Measurements from ENCODE around the gene PPT2. TPM values are rescaled to one million over a fixed set of nuclear protein-coding genes. Genes with fewer than 3 reads are reported as not detected.

PPT2 gene
- total and polyA plus RNA-seq, 2 of the 8 experiments (the other 6 are each of a cell fraction or from before 2014, with no cell fraction given): 24.1 to 39.5 TPM

GRCh38 chr6:32181148-32181702 is 27.3 kb downstream of the PPT2 start:
- H2BK20ac ChIP-seq (ENCODE audit: low read length): no peak overlapping the region
- WGBS, 2 experiments (ENCODE audit: extremely low coverage in 1 of 2, insufficient coverage in 1 of 2, insufficient read length in 1 of 2, insufficient replicate concordance in 2 of 2, low coverage in 1 of 2, low lambda C conversion rate in 2 of 2, missing lambda C conversion rate in 1 of 2): 79% methylated on average over 14 of the region's 15 CpGs; no CpG with 5 or more reads in 1 of the 2 experiments
- H3K14ac ChIP-seq (ENCODE audit: insufficient read length): no peak overlapping the region
- no peak overlapping the region for H3K4me2 ChIP-seq (ENCODE audit: insufficient read depth in 1 of 2, low read depth in 2 of 2, low read length in 2 of 2)
- peaks cover 21% of the 10 kb centered on the region for H3K23me2 ChIP-seq (ENCODE audit: low read depth, low read length)
- ChIA-PET POLR2A (ENCODE audit: partially characterized antibody) (interaction anchor here (7.9 kb wide), 1 partner anchor 12 kb away, joined by 194 read pairs; the partner anchor contains the start of genes GPSM3 and PBX2), CTCF (ENCODE audit: partially characterized antibody) (interaction anchor here (1.1 to 1.9 kb wide), 3 partner anchors 12 to 64 kb away, joined by 3 to 8 read pairs (median 3); no protein-coding TSS in a partner anchor)
- no peak overlapping the region for H3K4ac ChIP-seq (replicated peaks; ENCODE audit: insufficient read length, low read depth, low read length)
- no peak overlapping the region for H3K56ac ChIP-seq (replicated peaks; ENCODE audit: insufficient read length, low read depth, low read length)
- FAIRE-seq (no peak), DNase-seq (ENCODE audit: low read depth in 1 of 2, low spot score in 2 of 2) (no peak)
- H3K79me1 ChIP-seq (ENCODE audit: low read depth, low read length): peaks cover 4% of the 10 kb centered on the region; the same call in 1 of the 2 replicates
- no peak overlapping the region for H3K23ac ChIP-seq (ENCODE audit: insufficient read length)
- peaks cover 0 to 8% (median 2%) of the 10 kb centered on the region in 4 experiments; a peak in 4 of 7 replicates for H3K4me1 ChIP-seq (replicated peaks in 1 of 4; ENCODE audit: control insufficient read depth in 3 of 4, insufficient read depth in 4 of 4, low read length in 3 of 4)
- no peaks in the 10 kb centered on the region for H4K20me1 ChIP-seq (replicated peaks in 1 of 2; ENCODE audit: control insufficient read depth in 1 of 2, insufficient read depth in 2 of 2, low read length in 2 of 2)
- peaks cover 0 to 12% of the 10 kb centered on the region in 2 experiments; a peak in 2 of 4 replicates for H3K79me2 ChIP-seq (ENCODE audit: control insufficient read depth in 1 of 2, insufficient read depth in 2 of 2, low read length in 2 of 2)
- H3K9ac ChIP-seq (replicated peaks in 1 of 4; ENCODE audit: extremely low read depth in 1 of 4, low read depth in 3 of 4, low read length in 3 of 4): no peak overlapping the region
- H3K9me3 ChIP-seq (ENCODE audit: insufficient read depth in 2 of 2, low read depth in 1 of 2, low read length in 1 of 2): no peaks in the 10 kb centered on the region
- no peak overlapping the region for H3K18ac ChIP-seq (ENCODE audit: extremely low read depth, low read length)
- H4K91ac ChIP-seq (replicated peaks; ENCODE audit: insufficient read length, low read length): no peak overlapping the region
- H2BK5ac ChIP-seq (ENCODE audit: low read depth, low read length): no peak overlapping the region
- peaks cover 4 to 27% (median 19%) of the 10 kb centered on the region in 4 experiments; a peak in 7 of 8 replicates for H3K36me3 ChIP-seq (ENCODE audit: control insufficient read depth in 2 of 4, insufficient read depth in 4 of 4, low read length in 3 of 4)
- no peak overlapping the region for H2AK5ac ChIP-seq (ENCODE audit: low read depth, low read length)
- no peak overlapping the region for H3K27ac ChIP-seq (ENCODE audit: low read depth, low read length)
- no peak overlapping the region for H2BK15ac ChIP-seq (ENCODE audit: low read length)
- H3K27me3 ChIP-seq (replicated peaks in 1 of 4; ENCODE audit: control insufficient read depth in 3 of 4, extremely low read depth in 1 of 4, insufficient read depth in 3 of 4, low read length in 3 of 4): no peaks in the 10 kb centered on the region; a peak in 1 of 7 replicates
- no peak overlapping the region for H2AFZ ChIP-seq (ENCODE audit: low read length)
- H4K8ac ChIP-seq (ENCODE audit: extremely low read depth, insufficient read depth, low read length): no peak overlapping the region
- no peak overlapping the region for H3K4me3 ChIP-seq (ENCODE audit: extremely low read depth in 1 of 4, insufficient read depth in 2 of 4, low read depth in 3 of 4, low read length in 4 of 4)
- no peak overlapping the region for H4K5ac ChIP-seq (ENCODE audit: insufficient read length, low read depth, low read length)
- H2BK120ac ChIP-seq (replicated peaks; ENCODE audit: low read depth, low read length): no peak overlapping the region
- H2BK12ac ChIP-seq (ENCODE audit: low read depth, low read length): no peak overlapping the region
- TF ChIP-seq CBX8 (IDR thresholded peaks at IDR 0.05; ENCODE audit: borderline replicate concordance, low read depth, low read length) (no peak), SIX5 (IDR thresholded peaks at IDR 0.05; ENCODE audit: low read depth, low read length) (no peak), SIN3A (conservative IDR thresholded peaks at IDR 0.05 in 1 of 2, IDR thresholded peaks at IDR 0.05 in 1 of 2; ENCODE audit: low read depth in 1 of 2, low read length in 2 of 2) (no peak), SRF (IDR thresholded peaks at IDR 0.05; ENCODE audit: low read depth, low read length) (no peak), RXRA (IDR thresholded peaks at IDR 0.05; ENCODE audit: insufficient read depth, low read depth, low read length) (no peak), CBX5 (IDR thresholded peaks at IDR 0.05; ENCODE audit: low read depth, low read length) (no peak), CEBPB (IDR thresholded peaks at IDR 0.05; ENCODE audit: low read depth, low read length) (no peak), HDAC6 (IDR thresholded peaks at IDR 0.05; ENCODE audit: low read depth, low read length) (no peak), E2F6 (IDR thresholded peaks at IDR 0.05) (no peak), SP1 (IDR thresholded peaks at IDR 0.05; ENCODE audit: low read depth, low read length) (no peak), SIRT6 (IDR thresholded peaks at IDR 0.05; ENCODE audit: low read length) (no peak), TAF7 (optimal IDR thresholded peaks at IDR 0.05; ENCODE audit: borderline replicate concordance, low read depth, low read length) (no peak), RBBP5 (IDR thresholded peaks at IDR 0.05; ENCODE audit: borderline replicate concordance, low read depth, low read length) (no peak)

All from H1 (cell line).